CD8-positive, alpha-beta memory T cell (primary cell): Measurements from ENCODE around the gene CDC42SE1. TPM values are rescaled to one million over a fixed set of nuclear protein-coding genes. Genes with fewer than 3 reads are reported as not detected.

Experiments
- CTCF ChIA-PET: fragments of 350-600 bp; sonication (Branson Sonifier 250); formaldehyde crosslinking; loops from one replicate; lab custom pipeline; 2021; ENCODE audit warnings: antibody characterized with exemption; lab: Charles Lee
- POLR2A ChIA-PET: fragments of 350-600 bp; sonication (Branson Sonifier 250); formaldehyde crosslinking; loops from one replicate; lab custom pipeline; 2021; ENCODE audit warnings: antibody characterized with exemption; lab: Charles Lee
- DNase-seq, 5 donors: peaks; one replicate each; pipeline versions ENCODE4 v3.0.0 to v3.0.0-alpha.2; 2020 to 2022; ENCODE audit warnings: mixed read lengths in 1 of 5
- H3K27ac ChIP-seq: one replicate; pipeline ENCODE4 v1.7.0; 2013; ENCODE audit warnings: low read depth, mild to moderate bottlenecking, low read length, moderate library complexity
- H3K27me3 ChIP-seq: 2 replicates; pipeline ENCODE4 v1.7.0; 2013; ENCODE audit warnings: low read length, mild to moderate bottlenecking; ENCODE audit not compliant: insufficient read depth, poor library complexity, severe bottlenecking
- H3K36me3 ChIP-seq: 2 replicates; pipeline ENCODE4 v1.7.0; 2013; ENCODE audit warnings: mild to moderate bottlenecking, low read length, moderate library complexity; ENCODE audit not compliant: insufficient read depth
- H3K4me1 ChIP-seq: 2 replicates; pipeline ENCODE4 v1.7.0; 2013; ENCODE audit warnings: mild to moderate bottlenecking, low read length, moderate library complexity; ENCODE audit not compliant: insufficient read depth
- H3K4me3 ChIP-seq: 2 replicates; pipeline ENCODE4 v1.7.0; 2013; ENCODE audit warnings: mild to moderate bottlenecking, low read length
- H3K9me3 ChIP-seq: 2 replicates; pipeline ENCODE4 v1.7.0; 2013; ENCODE audit warnings: mild to moderate bottlenecking, low read length
- H3K27ac Mint-ChIP-seq, 8 donors: one replicate each; pipeline ENCODE4 v1.8.0; 2020 to 2021; ENCODE audit warnings: mixed read lengths in 8 of 8, mild to moderate bottlenecking in 6 of 8, inconsistent platforms in 3 of 8, moderate library complexity in 3 of 8
- H3K27me3 Mint-ChIP-seq, 2 donors: one replicate each; pipeline ENCODE4 v1.8.0; 2020 to 2021; ENCODE audit warnings: mixed read lengths in 2 of 2, mild to moderate bottlenecking in 1 of 2, moderate library complexity in 1 of 2
- H3K36me3 Mint-ChIP-seq, 3 donors: one replicate each; pipeline ENCODE4 v1.8.0; 2020 to 2021; ENCODE audit warnings: mixed read lengths in 3 of 3, inconsistent platforms in 1 of 3, mild to moderate bottlenecking in 1 of 3
- H3K4me1 Mint-ChIP-seq, 3 donors: one replicate each; pipeline ENCODE4 v1.8.0; 2020 to 2021; ENCODE audit warnings: mixed read lengths in 3 of 3, inconsistent platforms in 1 of 3, mild to moderate bottlenecking in 1 of 3
- H3K4me3 Mint-ChIP-seq, 7 donors: one replicate each; pipeline ENCODE4 v1.8.0; 2020 to 2021; ENCODE audit warnings: mixed read lengths in 7 of 7, mild to moderate bottlenecking in 6 of 7, moderate library complexity in 4 of 7, inconsistent platforms in 2 of 7
- H3K9me3 Mint-ChIP-seq, 5 donors: one replicate each; pipeline ENCODE4 v1.8.0; 2020 to 2022; ENCODE audit warnings: mixed read lengths in 5 of 5, mild to moderate bottlenecking in 3 of 5, moderate library complexity in 2 of 5, inconsistent platforms in 1 of 5
- polyA plus RNA-seq: library from polyadenylated mRNA; unstranded; fragments of 300-500 nt; fragmentation: Illumina TruSeq; gene quantifications from one replicate; pipeline ENCODE4 v1.2.3, GENCODE V29; 2021
- total RNA-seq, 2 experiments: library from RNA; stranded (reverse); gene quantifications; one replicate each; pipeline ENCODE4 v1.2.3, GENCODE V29; 2021

Gene CDC42SE1
- total and polyA plus RNA-seq, 3 experiments from 2014 or later, result 104 to 213 (median 201) TPM

GRCh38 chr1:151072224-151072623 lies 12.8 kb upstream of the CDC42SE1 start:
- Histone ChIP-seq H3K27me3 (no peaks in the 10 kb centered on the region), H3K27ac (no peak overlapping the region), H3K36me3 (no peaks in the 10 kb centered on the region), H3K4me3 (no peak overlapping the region), H3K4me1 (peaks cover 11% of the 10 kb centered on the region), H3K9me3 (no peaks in the 10 kb centered on the region)
- CTCF ChIA-PET, result interaction anchor here (0.8 to 5.5 kb wide), 8 partner anchors 9 to 84 kb away, joined by 3 to 74 read pairs (median 6); partner anchors contain the start of genes C1orf56, CDC42SE1, MINDY1 and MLLT11
- Mint-ChIP-seq H3K4me3 (peak overlapping the region; percentile 96 to 99 (median 98)), H3K9me3 (no peaks in the 10 kb centered on the region), H3K4me1 (peaks cover 27 to 33% (median 33%) of the 10 kb centered on the region in 3 donors), H3K36me3 (peaks cover 0 to 35% (median 3%) of the 10 kb centered on the region in 3 donors), H3K27me3 (no peaks in the 10 kb centered on the region), H3K27ac (peak overlapping the region in 5 of 8 donors; percentile 61 to 100 (median 100))
- POLR2A ChIA-PET, result interaction anchor here (0.8 kb wide), 1 partner anchor 16 kb away, joined by 6 read pairs; no protein-coding TSS in a partner anchor
- no peak for DNase-seq

GRCh38 chr1:151070474-151071276 lies 11.3 kb upstream of the CDC42SE1 start, which contains the start of gene GABPB2:
Gene GABPB2 (plus strand): TSS chr1:151070761. CDS start chr1:151088190, 17,429 bp downstream.
- Mint-ChIP-seq H3K36me3 (peaks cover 0 to 26% (median 3%) of the 10 kb centered on the region in 3 donors), H3K4me3 (peak within 1 kb of the TSS; percentile 96 to 99 (median 98)), H3K27me3 (no peaks in the 10 kb centered on the region), H3K9me3 (no peaks in the 10 kb centered on the region), H3K27ac (peak within 1 kb of the TSS; percentile 96 to 100 (median 100)), H3K4me1 (peaks cover 25 to 31% (median 31%) of the 10 kb centered on the region in 3 donors)
- H3K4me1 ChIP-seq, result peaks cover 11% of the 10 kb centered on the region
- peak within 1 kb of the TSS; percentile 88 for H3K4me3 ChIP-seq
- H3K27me3 ChIP-seq, result no peaks in the 10 kb centered on the region
- peak; percentile 76 to 92 (median 86) for DNase-seq
- H3K36me3 ChIP-seq, result no peaks in the 10 kb centered on the region
- CTCF ChIA-PET, result interaction anchor here (1.0 to 5.5 kb wide), 13 partner anchors 12 to 91 kb away, joined by 3 to 74 read pairs (median 6); partner anchors contain the start of genes C1orf56, CDC42SE1, MLLT11 and TNFAIP8L2
- peak within 1 kb of the TSS; percentile 94 for H3K27ac ChIP-seq
- H3K9me3 ChIP-seq, result no peaks in the 10 kb centered on the region
- POLR2A ChIA-PET, result interaction anchor here (0.6 to 1.4 kb wide), 6 partner anchors 11 to 97 kb away, joined by 3 to 7 read pairs (median 5); partner anchors contain the start of genes CDC42SE1 and MLLT11

GRCh38 chr1:151069103-151069486 lies 9.7 kb upstream of the CDC42SE1 start:
- ChIA-PET POLR2A (no interaction called here), CTCF (interaction anchor here (1.4 to 5.5 kb wide), 3 partner anchors 9 to 45 kb away, joined by 7 to 74 read pairs (median 32); partner anchors contain the start of genes CDC42SE1 and MLLT11)
- no peaks in the 10 kb centered on the region for H3K27me3 ChIP-seq
- Mint-ChIP-seq H3K27ac (peak overlapping the region in 7 of 8 donors; percentile 26 to 100 (median 94)), H3K27me3 (no peaks in the 10 kb centered on the region), H3K9me3 (no peaks in the 10 kb centered on the region), H3K36me3 (peaks cover 0 to 18% (median 3%) of the 10 kb centered on the region in 3 donors), H3K4me3 (peak overlapping the region; percentile 73 to 98 (median 97)), H3K4me1 (peaks cover 24 to 29% (median 29%) of the 10 kb centered on the region in 3 donors)
- H3K9me3 ChIP-seq, result no peaks in the 10 kb centered on the region
- H3K27ac ChIP-seq, result peak overlapping the region; percentile 43
- H3K4me3 ChIP-seq, result no peak overlapping the region
- H3K36me3 ChIP-seq, result no peaks in the 10 kb centered on the region
- H3K4me1 ChIP-seq, result peaks cover 11% of the 10 kb centered on the region
- DNase-seq, result no peak

DNA sequence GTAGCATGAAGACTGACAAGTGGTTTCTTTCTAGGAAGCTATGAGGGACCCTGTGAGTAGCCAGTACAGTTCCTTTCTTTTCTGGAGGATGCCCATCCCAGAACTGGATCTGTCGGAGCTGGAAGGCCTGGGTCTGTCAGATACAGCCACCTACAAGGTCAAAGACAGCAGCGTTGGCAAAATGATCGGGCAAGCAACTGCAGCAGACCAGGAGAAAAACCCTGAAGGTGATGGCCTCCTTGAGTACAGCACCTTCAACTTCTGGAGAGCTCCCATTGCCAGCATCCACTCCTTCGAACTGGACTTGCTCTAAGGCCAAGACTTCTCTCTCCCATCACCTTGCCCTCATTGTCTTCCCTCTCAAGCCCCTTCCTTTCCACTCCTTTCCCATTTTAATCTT lies 7.8 kb upstream of the CDC42SE1 start:
- Histone ChIP-seq H3K36me3 (no peaks in the 10 kb centered on the region), H3K27ac (no peak overlapping the region), H3K4me1 (peaks cover 10% of the 10 kb centered on the region), H3K4me3 (no peak overlapping the region), H3K9me3 (no peaks in the 10 kb centered on the region), H3K27me3 (no peaks in the 10 kb centered on the region)
- peaks cover 18 to 20% (median 19%) of the 10 kb centered on the region in 3 donors for H3K4me1 Mint-ChIP-seq
- no peaks in the 10 kb centered on the region for H3K9me3 Mint-ChIP-seq
- peaks cover 0 to 13% (median 0%) of the 10 kb centered on the region in 3 donors for H3K36me3 Mint-ChIP-seq
- H3K4me3 Mint-ChIP-seq, result peak overlapping the region in 1 of 7 donors; percentile 64
- H3K27ac Mint-ChIP-seq, result peak overlapping the region in 3 of 8 donors; percentile 11 to 94 (median 66)
- ChIA-PET POLR2A (interaction anchor here (0.6 kb wide), 1 partner anchor 9 kb away, joined by 4 read pairs; no protein-coding TSS in a partner anchor), CTCF (interaction anchor here (1.2 kb wide), 1 partner anchor 42 kb away, joined by 4 read pairs; no protein-coding TSS in a partner anchor)
- no peak for DNase-seq
- H3K27me3 Mint-ChIP-seq, result no peaks in the 10 kb centered on the region

- Histone ChIP-seq H3K27me3 (no peaks in the 10 kb centered on the region), H3K27ac (no peak overlapping the region), H3K9me3 (no peaks in the 10 kb centered on the region), H3K36me3 (no peaks in the 10 kb centered on the region), H3K4me3 (no peak overlapping the region), H3K4me1 (no peaks in the 10 kb centered on the region)
- H3K27ac Mint-ChIP-seq, result peak overlapping the region in 2 of 8 donors; percentile 23 to 71
- peak overlapping the region in 1 of 7 donors; percentile 17 for H3K4me3 Mint-ChIP-seq
- no peaks in the 10 kb centered on the region for H3K9me3 Mint-ChIP-seq
- peaks cover 18 to 23% (median 22%) of the 10 kb centered on the region in 3 donors for H3K4me1 Mint-ChIP-seq
- H3K36me3 Mint-ChIP-seq, result peaks cover 0 to under 1% (median 0%) of the 10 kb centered on the region in 3 donors
- ChIA-PET CTCF (interaction anchor here (0.6 to 2.0 kb wide), 5 partner anchors 11 to 701 kb away, joined by 3 to 6 read pairs (median 4); partner anchors contain the start of genes C1orf56 and RPRD2), POLR2A (interaction anchor here (0.7 to 1.0 kb wide), 2 partner anchors 17 to 18 kb away, joined by 3 read pairs; partner anchors contain the start of gene C1orf56)
- no peaks in the 10 kb centered on the region for H3K27me3 Mint-ChIP-seq
- no peak for DNase-seq
Measured at GRCh38 chr1:151065089-151065645, 5.7 kb upstream of the CDC42SE1 start.

DNA sequence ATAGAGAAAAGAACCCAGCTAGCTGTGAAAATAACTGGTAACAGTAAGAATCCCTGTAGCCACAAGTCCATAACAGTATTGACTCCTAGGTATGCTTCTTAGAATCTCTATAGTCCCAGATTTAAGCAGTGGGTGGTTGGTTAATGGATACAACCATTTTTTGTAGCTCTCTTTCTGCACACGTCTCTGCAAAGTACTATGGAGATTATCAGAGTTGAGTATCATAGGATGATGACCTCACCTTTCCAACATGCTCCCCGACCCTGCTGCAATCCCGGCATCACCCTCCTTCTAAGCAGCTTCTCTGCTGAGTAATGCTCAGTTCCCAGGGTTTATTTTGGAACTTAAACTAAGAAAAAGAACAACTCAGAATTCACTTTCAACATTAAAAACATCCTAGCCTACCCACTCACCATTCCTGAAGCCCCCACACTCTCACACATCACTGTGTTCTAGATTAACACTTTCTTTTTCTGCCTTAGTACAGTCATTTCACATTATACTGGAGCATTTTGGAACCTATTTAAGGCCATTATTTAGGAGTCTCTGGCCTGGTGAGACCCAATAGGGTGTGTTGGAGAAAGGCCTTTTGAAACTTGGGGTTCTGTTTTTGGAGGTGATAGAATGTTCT lies 3.4 kb upstream of the CDC42SE1 start:
- peaks cover 9% of the 10 kb centered on the region for H3K36me3 ChIP-seq
- no peaks in the 10 kb centered on the region for H3K9me3 ChIP-seq
- POLR2A ChIA-PET, result interaction anchor here (0.5 to 8.1 kb wide), 2 partner anchors 14 to 38 kb away, joined by 3 to 88 read pairs; partner anchors contain the start of gene C1orf56
- CTCF ChIA-PET, result interaction anchor here (6.7 to 9.5 kb wide), 3 partner anchors 8 to 38 kb away, joined by 52 to 94 read pairs (median 74); partner anchors contain the start of genes C1orf56 and GABPB2
- DNase-seq, result no peak
- Mint-ChIP-seq H3K4me3 (peak overlapping the region in 2 of 7 donors; percentile 36 to 47), H3K9me3 (no peaks in the 10 kb centered on the region), H3K27ac (peak overlapping the region in 2 of 8 donors; percentile 19 to 72), H3K4me1 (peaks cover 18 to 25% (median 25%) of the 10 kb centered on the region in 3 donors), H3K36me3 (peaks cover under 1 to 18% (median 3%) of the 10 kb centered on the region in 3 donors), H3K27me3 (no peaks in the 10 kb centered on the region)
- no peak overlapping the region for H3K4me3 ChIP-seq
- H3K27ac ChIP-seq, result peak overlapping the region; percentile 54
- H3K4me1 ChIP-seq, result no peaks in the 10 kb centered on the region
- no peaks in the 10 kb centered on the region for H3K27me3 ChIP-seq

DNA sequence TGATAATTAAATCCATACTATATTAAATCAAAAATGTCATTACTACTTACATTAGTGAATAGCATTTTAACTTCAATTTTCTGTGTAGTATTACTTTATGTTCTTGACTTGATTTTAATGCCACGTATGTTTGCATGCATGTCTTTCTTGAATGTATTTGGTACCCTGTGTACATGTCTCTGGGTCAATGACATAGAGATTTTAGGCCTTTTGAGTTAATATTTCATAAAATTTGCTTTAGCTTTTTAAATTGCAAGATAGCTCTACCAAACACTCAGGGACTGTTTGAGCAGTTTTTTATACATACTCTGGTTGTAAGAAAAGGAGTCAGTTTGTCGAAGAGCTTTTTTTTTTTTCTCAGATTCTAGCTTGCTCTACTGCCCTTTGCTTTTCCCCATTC lies 2.3 kb upstream of the CDC42SE1 start:
- no peak overlapping the region for H3K4me3 ChIP-seq
- H3K4me1 Mint-ChIP-seq, result peaks cover 24 to 35% (median 34%) of the 10 kb centered on the region in 3 donors
- H3K4me3 Mint-ChIP-seq, result peak overlapping the region in 1 of 7 donors; percentile 44
- H3K36me3 ChIP-seq, result peaks cover 9% of the 10 kb centered on the region
- no peaks in the 10 kb centered on the region for H3K27me3 Mint-ChIP-seq
- CTCF ChIA-PET, result interaction anchor here (1.4 to 9.5 kb wide), 5 partner anchors 9 to 66 kb away, joined by 3 to 94 read pairs (median 52); partner anchors contain the start of genes C1orf56 and GABPB2
- peak overlapping the region in 2 of 8 donors; percentile 6 to 25 for H3K27ac Mint-ChIP-seq
- H3K9me3 Mint-ChIP-seq, result no peaks in the 10 kb centered on the region
- H3K36me3 Mint-ChIP-seq, result peaks cover 9 to 29% (median 10%) of the 10 kb centered on the region in 3 donors
- H3K4me1 ChIP-seq, result no peaks in the 10 kb centered on the region
- no peaks in the 10 kb centered on the region for H3K9me3 ChIP-seq
- DNase-seq, result no peak
- peak overlapping the region; percentile 29 for H3K27ac ChIP-seq
- POLR2A ChIA-PET, result interaction anchor here (0.7 to 8.1 kb wide), 2 partner anchors 13 to 87 kb away, joined by 3 to 88 read pairs; partner anchors contain the start of gene C1orf56
- H3K27me3 ChIP-seq, result no peaks in the 10 kb centered on the region
